Astrocyte (in vitro differentiated cells and primary cell): ENCODE measurements around the gene KCNQ1. TPM values are rescaled to one million over a fixed set of nuclear protein-coding genes. Genes with fewer than 3 reads are reported as not detected.
A peak's percentile ranks its signal among the peaks of the same experiment; 100 is the strongest.

Source experiments
- DNase-seq: peaks from one replicate; pipeline ENCODE4 v3.0.0-alpha.2; 2010; ENCODE audit warnings: low read depth
- FAIRE-seq: peaks from 2 replicates; lab custom pipeline; 2011; peaks lifted over from hg19 to GRCh38; lab: Jason Lieb, UNC
- H2AFZ ChIP-seq: 2 replicates; pipeline ENCODE4 v1.6.0; 2012; ENCODE audit warnings: low read depth, low read length, inconsistent platforms
- H3K27ac ChIP-seq: 2 replicates; pipeline ENCODE4 v1.5.1; 2011; ENCODE audit warnings: low read depth, low read length, inconsistent platforms
- H3K27me3 ChIP-seq: 2 replicates; pipeline ENCODE4 v1.6.0; 2011; ENCODE audit warnings: low read length, inconsistent platforms; ENCODE audit not compliant: insufficient read depth
- H3K36me3 ChIP-seq: 2 replicates; pipeline ENCODE4 v1.5.1; 2011; ENCODE audit warnings: low read length, inconsistent platforms; ENCODE audit not compliant: insufficient read depth
- H3K4me1 ChIP-seq: 2 replicates; pipeline ENCODE4 v1.5.1; 2011; ENCODE audit warnings: low read length, inconsistent platforms; ENCODE audit not compliant: insufficient read depth
- H3K4me2 ChIP-seq: 2 replicates; pipeline ENCODE4 v1.6.0; 2012; ENCODE audit warnings: low read length, inconsistent platforms
- H3K4me3 ChIP-seq: 2 replicates; pipeline ENCODE4 v1.5.1; 2011; ENCODE audit warnings: low read depth, mild to moderate bottlenecking, low read length, inconsistent platforms; ENCODE audit not compliant: insufficient read depth
- H3K79me2 ChIP-seq: 2 replicates; pipeline ENCODE4 v1.6.0; 2012; ENCODE audit warnings: mild to moderate bottlenecking, low read length, inconsistent platforms; ENCODE audit not compliant: insufficient read depth
- H3K9ac ChIP-seq: 2 replicates; pipeline ENCODE4 v1.6.0; 2012; ENCODE audit warnings: mild to moderate bottlenecking, low read length, inconsistent platforms
- H3K9me3 ChIP-seq: 2 replicates; pipeline ENCODE4 v1.5.1; 2012; ENCODE audit warnings: low read depth, mild to moderate bottlenecking, low read length, inconsistent platforms; ENCODE audit not compliant: insufficient read depth
- H4K20me1 ChIP-seq: 2 replicates; pipeline ENCODE4 v1.6.0; 2012; ENCODE audit warnings: low read length, inconsistent platforms; ENCODE audit not compliant: insufficient read depth
- H3K27ac Mint-ChIP-seq: one replicate; pipeline ENCODE4 v1.8.0; 2021; ENCODE audit warnings: mild to moderate bottlenecking, mixed read lengths; ENCODE audit not compliant: unreplicated experiment
- H3K27me3 Mint-ChIP-seq: one replicate; pipeline ENCODE4 v1.8.0; 2021; ENCODE audit warnings: low read depth, mixed read lengths; ENCODE audit not compliant: unreplicated experiment
- H3K36me3 Mint-ChIP-seq: one replicate; pipeline ENCODE4 v1.8.0; 2021; ENCODE audit warnings: low read depth, mixed read lengths; ENCODE audit not compliant: unreplicated experiment
- H3K4me1 Mint-ChIP-seq: one replicate; pipeline ENCODE4 v1.8.0; 2021; ENCODE audit warnings: low read depth, mixed read lengths; ENCODE audit not compliant: unreplicated experiment
- H3K4me3 Mint-ChIP-seq: one replicate; pipeline ENCODE4 v1.8.0; 2021; ENCODE audit warnings: mild to moderate bottlenecking, moderate library complexity, mixed read lengths; ENCODE audit not compliant: unreplicated experiment
- H3K9me3 Mint-ChIP-seq: one replicate; pipeline ENCODE4 v1.8.0; 2021; ENCODE audit warnings: mild to moderate bottlenecking, mixed read lengths; ENCODE audit not compliant: unreplicated experiment
- EZH2 ChIP-seq: IDR thresholded peaks from 2 replicates; pipeline ENCODE4 v1.6.1; 2012; ENCODE audit warnings: mild to moderate bottlenecking, low read length, inconsistent platforms; ENCODE audit not compliant: insufficient read depth
- total RNA-seq: library from RNA; stranded (reverse); gene quantifications from 2 replicates; pipeline ENCODE4 v1.2.1, GENCODE V29; 2021
- TF ChIP-seq, protein P1 (sequence below): IDR thresholded peaks from 2 replicates; pipeline ENCODE4 v1.5.1; 2011; ENCODE audit warnings: low read depth, mild to moderate bottlenecking, inconsistent platforms, low read length, moderate library complexity; ENCODE audit not compliant: insufficient read depth

Gene KCNQ1
- total RNA-seq, 1 donor from 2014 or later, result not detected

DNA sequence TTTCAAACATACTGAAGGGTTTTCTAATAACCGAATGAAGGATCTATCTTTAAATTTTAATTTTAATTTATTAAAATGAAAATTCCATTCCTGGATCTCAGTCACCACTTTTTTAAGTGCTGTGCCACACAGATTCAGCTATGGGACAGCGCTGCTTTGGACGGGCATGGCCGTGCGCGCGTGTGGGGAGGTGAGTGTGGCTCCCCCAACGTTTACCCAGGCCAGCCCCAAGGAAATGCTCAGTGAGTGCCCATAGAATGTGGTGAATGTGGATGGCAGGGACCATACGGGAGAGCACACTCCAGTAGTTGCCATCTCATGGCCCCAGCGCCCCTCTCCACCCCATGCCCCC is 343.0 kb downstream of the KCNQ1 start:
- Histone ChIP-seq H2AFZ (no peak overlapping the region), H3K9me3 (no peaks in the 10 kb centered on the region), H3K27ac (no peak overlapping the region), H3K4me3 (no peak overlapping the region), H3K36me3 (no peaks in the 10 kb centered on the region), H4K20me1 (no peaks in the 10 kb centered on the region), H3K4me2 (no peak overlapping the region), H3K4me1 (peaks cover 4% of the 10 kb centered on the region), H3K79me2 (no peaks in the 10 kb centered on the region), H3K27me3 (peaks cover 29% of the 10 kb centered on the region), H3K9ac (no peak overlapping the region)
- no peak for DNase-seq
- no peak for FAIRE-seq
- Mint-ChIP-seq H3K4me3 (no peak overlapping the region), H3K36me3 (no peaks in the 10 kb centered on the region), H3K4me1 (peaks cover 3% of the 10 kb centered on the region), H3K27ac (no peak overlapping the region), H3K27me3 (peaks cover 27% of the 10 kb centered on the region), H3K9me3 (peaks cover 6% of the 10 kb centered on the region)
- TF ChIP-seq EZH2, result no peak
- TF ChIP-seq, protein P1, sequence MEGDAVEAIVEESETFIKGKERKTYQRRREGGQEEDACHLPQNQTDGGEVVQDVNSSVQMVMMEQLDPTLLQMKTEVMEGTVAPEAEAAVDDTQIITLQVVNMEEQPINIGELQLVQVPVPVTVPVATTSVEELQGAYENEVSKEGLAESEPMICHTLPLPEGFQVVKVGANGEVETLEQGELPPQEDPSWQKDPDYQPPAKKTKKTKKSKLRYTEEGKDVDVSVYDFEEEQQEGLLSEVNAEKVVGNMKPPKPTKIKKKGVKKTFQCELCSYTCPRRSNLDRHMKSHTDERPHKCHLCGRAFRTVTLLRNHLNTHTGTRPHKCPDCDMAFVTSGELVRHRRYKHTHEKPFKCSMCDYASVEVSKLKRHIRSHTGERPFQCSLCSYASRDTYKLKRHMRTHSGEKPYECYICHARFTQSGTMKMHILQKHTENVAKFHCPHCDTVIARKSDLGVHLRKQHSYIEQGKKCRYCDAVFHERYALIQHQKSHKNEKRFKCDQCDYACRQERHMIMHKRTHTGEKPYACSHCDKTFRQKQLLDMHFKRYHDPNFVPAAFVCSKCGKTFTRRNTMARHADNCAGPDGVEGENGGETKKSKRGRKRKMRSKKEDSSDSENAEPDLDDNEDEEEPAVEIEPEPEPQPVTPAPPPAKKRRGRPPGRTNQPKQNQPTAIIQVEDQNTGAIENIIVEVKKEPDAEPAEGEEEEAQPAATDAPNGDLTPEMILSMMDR, result no peak

DNA sequence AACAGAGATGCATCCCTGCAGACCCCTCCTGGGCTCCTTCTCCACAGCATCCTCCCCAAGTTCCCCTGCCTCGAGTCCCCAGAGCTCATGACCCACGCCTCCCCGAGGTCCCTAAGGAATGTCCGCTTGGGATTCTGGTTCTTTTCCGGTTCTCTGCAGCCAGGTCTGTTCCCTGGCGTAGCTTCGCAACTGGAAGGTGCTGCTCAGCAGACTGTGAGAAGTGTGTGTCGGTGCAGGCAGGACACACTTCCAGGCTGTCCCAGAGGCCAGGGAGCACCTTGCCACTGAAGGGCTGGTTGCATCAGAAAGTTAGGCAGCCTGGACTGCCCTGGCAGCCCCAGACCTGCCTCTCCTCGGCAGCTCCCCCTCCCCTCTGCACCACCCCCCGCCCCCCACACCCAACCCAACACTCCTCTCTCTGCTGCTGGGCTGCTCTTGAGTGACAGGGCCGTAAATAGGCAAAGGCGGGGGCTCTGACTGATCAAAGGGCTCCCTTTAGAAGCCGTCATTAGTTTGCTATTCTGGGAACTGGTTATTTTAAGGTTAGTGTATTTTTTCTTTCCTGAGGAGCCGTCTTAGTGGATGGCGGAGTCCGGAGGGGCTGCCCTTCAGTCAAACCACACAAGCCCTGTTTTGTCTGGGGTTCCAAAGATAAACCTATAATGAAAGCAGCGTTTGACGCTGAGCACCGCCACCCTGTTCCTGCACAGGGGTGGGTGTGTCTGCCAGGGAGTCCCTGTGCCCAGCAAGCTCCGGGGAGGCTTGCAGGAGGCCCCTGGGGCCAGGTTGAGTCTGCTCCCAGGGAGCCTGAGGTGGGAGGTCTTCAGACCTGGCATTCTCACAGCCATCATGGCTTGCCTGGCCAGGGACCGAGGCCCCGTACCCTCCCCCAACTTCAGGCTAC is 343.6 kb downstream of the KCNQ1 start:
- no peak overlapping the region for H2AFZ ChIP-seq
- H4K20me1 ChIP-seq, result no peaks in the 10 kb centered on the region
- H3K4me2 ChIP-seq, result no peak overlapping the region
- Mint-ChIP-seq H3K27me3 (peaks cover 33% of the 10 kb centered on the region), H3K36me3 (no peaks in the 10 kb centered on the region), H3K9me3 (peaks cover 6% of the 10 kb centered on the region), H3K4me3 (no peak overlapping the region), H3K4me1 (peaks cover 3% of the 10 kb centered on the region), H3K27ac (peak overlapping the region; percentile 34)
- FAIRE-seq (no peak), DNase-seq (no peak)
- no peak overlapping the region for H3K9ac ChIP-seq
- no peak overlapping the region for H3K4me3 ChIP-seq
- no peaks in the 10 kb centered on the region for H3K36me3 ChIP-seq
- TF ChIP-seq EZH2, result no peak
- TF ChIP-seq, protein P1, result no peak
- H3K27me3 ChIP-seq, result peaks cover 32% of the 10 kb centered on the region
- no peak overlapping the region for H3K27ac ChIP-seq
- H3K79me2 ChIP-seq, result no peaks in the 10 kb centered on the region
- H3K9me3 ChIP-seq, result no peaks in the 10 kb centered on the region
- H3K4me1 ChIP-seq, result no peaks in the 10 kb centered on the region

DNA sequence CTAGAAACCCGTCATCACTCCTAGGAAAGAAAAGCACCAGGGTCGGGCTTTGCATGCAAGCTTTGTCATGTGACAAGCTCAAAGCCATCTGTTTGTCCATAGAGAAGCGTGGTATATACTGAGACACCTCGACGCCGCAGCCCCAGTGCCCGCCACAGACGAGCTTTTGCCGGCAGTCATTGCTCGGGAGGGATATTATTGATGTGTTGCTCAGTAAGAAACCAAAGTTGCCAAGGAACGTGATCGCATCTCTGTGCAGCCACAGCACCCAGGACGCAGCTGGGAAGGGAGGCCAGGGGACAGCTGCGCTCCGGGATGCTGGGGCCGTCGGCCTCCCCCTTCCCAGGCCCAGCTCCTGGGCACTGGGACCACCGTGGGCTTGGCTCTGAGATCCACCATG is 344.5 kb downstream of the KCNQ1 start:
- Mint-ChIP-seq H3K4me1 (peaks cover 3% of the 10 kb centered on the region), H3K27me3 (peaks cover 42% of the 10 kb centered on the region), H3K36me3 (no peaks in the 10 kb centered on the region), H3K27ac (no peak overlapping the region), H3K4me3 (no peak overlapping the region), H3K9me3 (peaks cover 6% of the 10 kb centered on the region)
- Histone ChIP-seq H3K9ac (no peak overlapping the region), H3K27me3 (peaks cover 32% of the 10 kb centered on the region), H4K20me1 (no peaks in the 10 kb centered on the region), H3K79me2 (no peaks in the 10 kb centered on the region), H3K36me3 (no peaks in the 10 kb centered on the region), H3K4me2 (no peak overlapping the region), H3K9me3 (no peaks in the 10 kb centered on the region), H3K27ac (no peak overlapping the region), H3K4me1 (no peaks in the 10 kb centered on the region), H3K4me3 (no peak overlapping the region), H2AFZ (no peak overlapping the region)
- FAIRE-seq, result no peak
- no peak for DNase-seq
- no peak for TF ChIP-seq EZH2
